Activated naive CD8-positive, alpha-beta T cell treated with anti-CD3 and anti-CD28 coated beads, Interleukin-2, amount 50 U/mL, for 16 hours (primary cell): Measurements from ENCODE around the gene FRY.

Experiments used
- DNase-seq: peaks from one replicate; pipeline ENCODE4 v3.0.0-alpha.2; 2020; ENCODE audit warnings: low read depth, low spot score

Gene FRY

GRCh38 chr13:32134241-32135055 lies 102.9 kb downstream of the FRY start:
- DNase-seq: no peak

- no peak for DNase-seq
Observed at GRCh38 chr13:32135056-32135390, 103.4 kb downstream of the FRY start.

- no peak for DNase-seq
Observed at GRCh38 chr13:32135655-32136054, 104.1 kb downstream of the FRY start.

GRCh38 chr13:32136061-32136460 lies 104.5 kb downstream of the FRY start:
- no peak for DNase-seq

- no peak for DNase-seq
Observed at GRCh38 chr13:32136716-32137115, 105.1 kb downstream of the FRY start.

GRCh38 chr13:32139251-32139650 lies 107.7 kb downstream of the FRY start:
- DNase-seq: no peak

GRCh38 chr13:32140109-32140508 lies 108.5 kb downstream of the FRY start:
- no peak for DNase-seq

GRCh38 chr13:32141462-32141861 lies 109.9 kb downstream of the FRY start:
- no peak for DNase-seq

- DNase-seq: no peak
Observed at GRCh38 chr13:32142115-32142514, 110.5 kb downstream of the FRY start.

- DNase-seq: no peak
Observed at GRCh38 chr13:32142956-32143375, 111.4 kb downstream of the FRY start.

GRCh38 chr13:32147193-32147592 lies 115.6 kb downstream of the FRY start:
- no peak for DNase-seq

- no peak for DNase-seq
Observed at GRCh38 chr13:32147976-32148375, 116.4 kb downstream of the FRY start.

- no peak for DNase-seq
Observed at GRCh38 chr13:32150239-32150638, 118.7 kb downstream of the FRY start.

GRCh38 chr13:32150794-32151193 lies 119.2 kb downstream of the FRY start:
- no peak for DNase-seq

GRCh38 chr13:32151240-32151639 lies 119.7 kb downstream of the FRY start:
- DNase-seq: no peak

GRCh38 chr13:32153056-32153455 lies 121.5 kb downstream of the FRY start:
- no peak for DNase-seq

GRCh38 chr13:32159137-32159869 lies 127.7 kb downstream of the FRY start:
- no peak for DNase-seq

- no peak for DNase-seq
Observed at GRCh38 chr13:32162395-32163005, 130.9 kb downstream of the FRY start.

GRCh38 chr13:32164622-32165268 lies 133.2 kb downstream of the FRY start:
- no peak for DNase-seq

GRCh38 chr13:32165796-32166195 lies 134.2 kb downstream of the FRY start:
- no peak for DNase-seq

- DNase-seq: no peak
Observed at GRCh38 chr13:32168131-32168530, 136.6 kb downstream of the FRY start.

- no peak for DNase-seq
Observed at GRCh38 chr13:32170841-32171240, 139.3 kb downstream of the FRY start.
